Transverse colon (tissue), 4 donors: ENCODE data around the gene DNAI1. TPM values are rescaled to one million over a fixed set of nuclear protein-coding genes. Genes with fewer than 3 reads are reported as not detected.

ENCODE experiments used
- DNase-seq: peaks from one replicate; pipeline ENCODE4 v3.0.0-alpha.2; 2019
- H3K27ac ChIP-seq, 4 donors: fragments of 200-600 bp; sonication (generic); 2 replicates each; pipeline ENCODE4 v1.5.1; 2016 to 2018; ENCODE audit warnings: inconsistent platforms in 4 of 4
- H3K27me3 ChIP-seq: fragments of 200-600 bp; sonication (generic); 2 replicates; pipeline ENCODE4 v1.5.1; 2017; ENCODE audit warnings: inconsistent platforms
- H3K36me3 ChIP-seq, 4 donors: fragments of 200-600 bp; sonication (generic); 2 replicates each; pipeline ENCODE4 v1.5.1; 2017 to 2019; ENCODE audit warnings: inconsistent platforms in 4 of 4
- H3K4me1 ChIP-seq, 4 donors: fragments of 200-600 bp; sonication (generic); 2 replicates each; pipeline ENCODE4 v1.5.1; 2017 to 2020; ENCODE audit warnings: inconsistent platforms in 4 of 4
- H3K4me3 ChIP-seq, 4 donors: fragments of 200-600 bp; sonication (generic); 1 replicate in 1 of 4; 2 replicates in 3 of 4; pipeline versions ENCODE4 v1.5.1 to v1.6.1; 2017 to 2019; ENCODE audit warnings: inconsistent platforms in 4 of 4
- H3K9me3 ChIP-seq, 2 donors: fragments of 200-600 bp; sonication (generic); 2 replicates each; pipeline ENCODE4 v1.5.1; 2017 to 2019; ENCODE audit warnings: inconsistent platforms in 2 of 2
- EP300 ChIP-seq: sonication (generic); formaldehyde crosslinking; IDR thresholded peaks from one replicate; pipeline ENCODE4 v1.6.1; 2017; ENCODE audit warnings: antibody characterized with exemption, low read depth
- POLR2A ChIP-seq: fragments of 450-650 bp; IDR thresholded peaks from one replicate; pipeline ENCODE4 v1.6.1; 2016; ENCODE audit warnings: antibody characterized with exemption, mild to moderate bottlenecking, moderate library complexity
- POLR2AphosphoS5 ChIP-seq, 3 donors: sonication (generic); formaldehyde crosslinking; IDR thresholded peaks; one replicate each; pipeline ENCODE4 v1.6.1; 2016; ENCODE audit warnings: antibody characterized with exemption in 3 of 3
- WGBS, 2 donors: methylation state at CpG; one replicate each; pipeline ENCODE4 v1.1.5; 2018; ENCODE audit warnings: low coverage in 1 of 2; 5-methylcytosine and 5-hydroxymethylcytosine counted together
- in situ Hi-C, 4 donors: fragments of 200-750 bp; cut with MboI; loops; one replicate each; pipeline versions ENCODE4 v1.15.0 to v1.15.1; 2017; ENCODE audit warnings: low sequenced_read_pairs in 3 of 4, low pct_ligation_motif_present in 1 of 4, low pct_unique_long_range_greater_than_20kb in 1 of 4
- intact Hi-C: fragments of 100-400 bp; cut with DNase I; formaldehyde crosslinking; loops from one replicate; pipeline ENCODE4 v1.15.1; 2023; ENCODE audit warnings: low total_unique reads
- total RNA-seq, 4 donors: library from RNA; depleted of rRNA; stranded (reverse); fragments of >200 nt; gene quantifications; one replicate each; pipeline ENCODE4 v1.1.0, GENCODE V29; 2016
- TF ChIP-seq, protein P1 (sequence below), 5 experiments: fragments of 200-600 bp in 3 of 5; fragments of 450-650 bp in 2 of 5; sonication (generic) in 3 of 5; IDR thresholded peaks; 1 replicate in 2 of 5; 2 replicates in 3 of 5; pipeline ENCODE4 v1.5.1; 2016 to 2017; ENCODE audit warnings: antibody characterized with exemption in 5 of 5, inconsistent platforms in 3 of 5, mild to moderate bottlenecking in 2 of 5, moderate library complexity in 1 of 5

Gene DNAI1
- total RNA-seq, 4 donors from 2014 or later = not detected

DNA sequence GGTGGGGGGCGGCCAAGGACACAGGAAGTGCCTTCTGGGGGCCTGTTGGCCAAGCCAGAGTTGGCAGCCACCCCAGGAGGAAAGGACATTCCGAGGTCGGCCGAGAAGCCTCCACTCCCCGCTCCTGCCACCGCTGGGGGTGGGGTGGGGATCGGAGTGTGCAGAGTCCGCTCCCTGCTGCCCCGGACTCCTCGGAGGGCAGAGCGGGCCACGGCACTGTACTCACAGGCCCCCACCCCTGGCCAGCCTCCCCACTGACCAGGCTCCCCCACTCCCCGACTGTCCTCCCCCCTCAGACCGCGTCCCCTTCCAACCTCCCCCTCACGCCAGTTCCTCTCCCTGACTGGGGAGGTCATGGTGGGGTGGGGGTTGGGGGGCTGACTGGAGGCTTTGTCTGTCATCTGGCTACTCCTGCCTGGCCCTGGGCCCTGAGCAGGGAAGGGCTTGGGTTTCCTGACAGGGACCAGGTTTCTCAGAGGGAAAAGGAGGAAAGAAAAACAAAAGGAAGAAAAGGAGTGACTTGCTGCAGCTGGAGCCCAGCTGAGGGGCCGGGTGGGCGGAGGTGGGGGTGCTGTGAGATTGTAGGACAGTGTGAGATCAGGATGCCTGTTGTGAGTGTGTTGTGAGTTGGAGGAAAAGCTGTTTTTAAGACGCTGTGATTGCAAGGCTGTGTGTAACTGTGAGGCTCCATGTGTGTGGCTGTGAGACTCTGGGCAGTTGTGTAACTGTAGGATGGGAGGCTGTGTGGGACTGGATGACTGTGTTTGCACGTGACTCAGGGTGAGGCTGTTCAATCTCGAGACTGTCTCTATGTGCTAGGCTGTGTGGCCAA lies 101.2 kb downstream of the DNAI1 start:
- Histone ChIP-seq H3K27me3 (peaks cover 18% of the 10 kb centered on the region), H3K36me3 (no peaks in the 10 kb centered on the region), H3K4me1 (peaks cover 0 to 26% (median 19%) of the 10 kb centered on the region in 4 donors), H3K4me3 (peak overlapping the region in 1 of 4 donors; percentile 13), H3K9me3 (no peaks in the 10 kb centered on the region), H3K27ac (peak overlapping the region; percentile 44 to 70 (median 65))
- in situ Hi-C loops = no loop called here
- TF ChIP-seq POLR2A = peak; percentile 39
- TF ChIP-seq, protein P1, sequence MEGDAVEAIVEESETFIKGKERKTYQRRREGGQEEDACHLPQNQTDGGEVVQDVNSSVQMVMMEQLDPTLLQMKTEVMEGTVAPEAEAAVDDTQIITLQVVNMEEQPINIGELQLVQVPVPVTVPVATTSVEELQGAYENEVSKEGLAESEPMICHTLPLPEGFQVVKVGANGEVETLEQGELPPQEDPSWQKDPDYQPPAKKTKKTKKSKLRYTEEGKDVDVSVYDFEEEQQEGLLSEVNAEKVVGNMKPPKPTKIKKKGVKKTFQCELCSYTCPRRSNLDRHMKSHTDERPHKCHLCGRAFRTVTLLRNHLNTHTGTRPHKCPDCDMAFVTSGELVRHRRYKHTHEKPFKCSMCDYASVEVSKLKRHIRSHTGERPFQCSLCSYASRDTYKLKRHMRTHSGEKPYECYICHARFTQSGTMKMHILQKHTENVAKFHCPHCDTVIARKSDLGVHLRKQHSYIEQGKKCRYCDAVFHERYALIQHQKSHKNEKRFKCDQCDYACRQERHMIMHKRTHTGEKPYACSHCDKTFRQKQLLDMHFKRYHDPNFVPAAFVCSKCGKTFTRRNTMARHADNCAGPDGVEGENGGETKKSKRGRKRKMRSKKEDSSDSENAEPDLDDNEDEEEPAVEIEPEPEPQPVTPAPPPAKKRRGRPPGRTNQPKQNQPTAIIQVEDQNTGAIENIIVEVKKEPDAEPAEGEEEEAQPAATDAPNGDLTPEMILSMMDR (IDR thresholded peaks at IDR 0.05) = no peak
- TF ChIP-seq POLR2AphosphoS5 (IDR thresholded peaks at IDR 0.05) = peak in 2 of 3 donors; percentile 22 to 44
- TF ChIP-seq EP300 = no peak
- WGBS, 2 donors = 16% methylated on average over 3 to 17 of the region's 21 CpGs
- DNase-seq = peak; percentile 60
- intact Hi-C loops = no loop called here

DNA sequence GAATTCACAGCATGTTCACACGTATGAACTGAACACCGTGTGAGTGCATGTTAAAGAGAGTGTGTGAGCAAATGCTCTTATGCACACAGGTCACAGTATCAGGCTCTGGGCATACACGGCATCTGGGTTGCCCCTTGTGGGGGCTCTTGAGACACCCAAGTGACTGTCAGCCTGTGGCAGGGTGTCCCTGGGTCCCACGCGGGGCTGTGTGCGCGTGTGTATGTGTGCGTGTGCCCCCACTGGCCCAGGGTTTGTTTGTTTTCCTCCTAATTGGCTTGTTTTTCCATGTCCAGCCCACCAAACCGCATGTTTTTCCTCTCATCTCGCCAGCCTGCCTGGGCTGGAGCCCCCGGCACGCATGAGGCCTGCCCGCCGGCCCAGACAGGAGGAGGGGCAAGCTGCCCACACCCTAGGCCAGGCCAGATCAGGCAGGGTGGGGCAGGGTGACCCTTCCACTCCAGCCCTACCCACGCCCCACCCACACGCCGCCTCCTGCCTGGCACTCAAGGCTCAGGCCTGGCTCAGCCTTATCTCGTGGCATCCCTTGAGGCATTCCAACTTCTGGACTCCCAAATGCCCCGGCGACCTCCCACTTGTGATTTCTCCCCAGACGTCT lies 102.1 kb downstream of the DNAI1 start:
- TF ChIP-seq POLR2AphosphoS5 (IDR thresholded peaks at IDR 0.05) = no peak
- no peak for TF ChIP-seq POLR2A
- TF ChIP-seq EP300 = no peak
- TF ChIP-seq, protein P1 (IDR thresholded peaks at IDR 0.05) = no peak
- H3K4me1 ChIP-seq = peaks cover 0 to 26% (median 19%) of the 10 kb centered on the region in 4 donors
- DNase-seq = peak; percentile 78
- H3K4me3 ChIP-seq = no peak overlapping the region
- peaks cover 18% of the 10 kb centered on the region for H3K27me3 ChIP-seq
- H3K36me3 ChIP-seq = no peaks in the 10 kb centered on the region
- intact Hi-C loops (no loop called here), in situ Hi-C loops (no loop called here)
- peak overlapping the region; percentile 44 to 70 (median 54) for H3K27ac ChIP-seq
- WGBS, 2 donors = 31 to 54% methylated on average over 4 to 21 of the region's 21 CpGs
- no peaks in the 10 kb centered on the region for H3K9me3 ChIP-seq

DNA sequence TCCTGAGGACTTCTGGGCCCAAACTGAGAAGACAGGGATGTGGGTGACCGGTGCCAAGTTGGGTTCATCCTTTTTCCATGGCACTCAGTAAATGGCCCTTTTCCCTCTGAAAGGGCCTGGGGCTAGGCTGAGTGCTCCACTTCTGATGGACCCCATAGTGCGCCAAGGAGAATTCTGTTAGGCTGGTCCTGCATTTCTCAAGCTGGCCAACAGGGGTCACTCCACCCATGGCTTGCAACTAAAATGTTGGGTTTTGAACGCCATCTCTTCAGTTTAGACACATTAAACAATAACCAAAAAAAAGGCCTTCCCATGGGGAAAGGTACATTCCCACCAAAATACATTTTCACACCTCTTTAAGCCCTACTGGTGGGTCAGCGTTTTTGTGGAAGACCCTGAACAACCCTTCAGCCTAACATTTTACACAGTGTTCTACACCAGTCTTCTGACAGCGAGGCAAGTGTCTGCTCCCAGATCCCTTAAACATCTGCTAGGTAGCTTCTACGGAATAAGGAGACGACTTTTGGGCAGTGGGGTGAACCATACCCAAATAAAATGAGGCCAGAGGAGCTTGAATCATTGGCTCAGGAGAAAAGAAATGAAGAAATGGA lies 103.6 kb downstream of the DNAI1 start:
- in situ Hi-C loops = no loop called here
- DNase-seq = no peak
- intact Hi-C loops = no loop called here
- Histone ChIP-seq H3K4me1 (peaks cover 0 to 26% (median 19%) of the 10 kb centered on the region in 4 donors), H3K9me3 (no peaks in the 10 kb centered on the region), H3K27ac (no peak overlapping the region), H3K36me3 (no peaks in the 10 kb centered on the region), H3K4me3 (no peak overlapping the region), H3K27me3 (peaks cover 18% of the 10 kb centered on the region)
- WGBS, 2 donors = 78 to 84% methylated on average over 6 to 7 of the region's 7 CpGs
- TF ChIP-seq EP300 (no peak), POLR2A (no peak), POLR2AphosphoS5 (IDR thresholded peaks at IDR 0.05) (no peak)
- TF ChIP-seq, protein P1 (IDR thresholded peaks at IDR 0.05) = peak; percentile 39 to 51 (median 49)

DNA sequence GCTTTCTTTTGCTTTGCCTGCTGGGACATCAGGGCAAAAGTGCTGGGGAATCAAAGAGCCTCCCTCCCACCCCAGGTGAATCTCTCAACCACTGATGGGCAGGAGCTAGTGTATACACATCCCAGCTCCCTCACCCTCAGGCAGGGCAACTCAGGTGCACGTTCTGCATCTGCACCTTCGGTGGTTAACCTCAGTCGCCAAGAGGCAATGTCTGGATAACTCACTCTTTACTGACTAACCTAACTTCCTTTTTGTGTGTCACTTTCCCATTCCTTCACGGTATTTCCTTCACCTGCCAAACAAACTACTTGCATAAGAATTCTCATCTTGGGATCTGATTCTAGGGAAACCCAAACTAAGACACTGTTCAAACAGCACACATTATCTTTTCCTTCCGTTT lies 104.7 kb downstream of the DNAI1 start:
- Histone ChIP-seq H3K36me3 (no peaks in the 10 kb centered on the region), H3K9me3 (no peaks in the 10 kb centered on the region), H3K4me3 (no peak overlapping the region), H3K27me3 (peaks cover 12% of the 10 kb centered on the region), H3K27ac (no peak overlapping the region), H3K4me1 (peaks cover 0 to 26% (median 19%) of the 10 kb centered on the region in 4 donors)
- 60 to 64% methylated on average over 5 of the region's 5 CpGs for WGBS, 2 donors
- intact Hi-C loops (no loop called here), in situ Hi-C loops (no loop called here)
- DNase-seq = no peak
- TF ChIP-seq POLR2AphosphoS5 (IDR thresholded peaks at IDR 0.05) = no peak
- no peak for TF ChIP-seq POLR2A
- no peak for TF ChIP-seq EP300
- TF ChIP-seq, protein P1 (IDR thresholded peaks at IDR 0.05) = no peak
